Astrocyte of the spinal cord (primary cell): ENCODE measurements around the gene RNF19B.

ENCODE experiments used
- DNase-seq: peaks from one replicate; pipeline ENCODE4 v3.0.0; 2011; ENCODE audit warnings: low read depth, low spot score
- H3K4me3 ChIP-seq: 2 replicates; pipeline ENCODE4 v1.5.1; 2011; ENCODE audit warnings: low read depth, mild to moderate bottlenecking, low read length, moderate library complexity
- in situ Hi-C: cut with HindIII; loops from 2 replicates; pipeline ENCODE4 v1.10.0; 2017; ENCODE audit warnings: low sequenced_read_pairs
- TF ChIP-seq, protein P1 (sequence below): IDR thresholded peaks from 2 replicates; pipeline ENCODE4 v1.5.1; 2012; ENCODE audit warnings: low read depth, mild to moderate bottlenecking, low read length, inconsistent platforms

Gene RNF19B

DNA sequence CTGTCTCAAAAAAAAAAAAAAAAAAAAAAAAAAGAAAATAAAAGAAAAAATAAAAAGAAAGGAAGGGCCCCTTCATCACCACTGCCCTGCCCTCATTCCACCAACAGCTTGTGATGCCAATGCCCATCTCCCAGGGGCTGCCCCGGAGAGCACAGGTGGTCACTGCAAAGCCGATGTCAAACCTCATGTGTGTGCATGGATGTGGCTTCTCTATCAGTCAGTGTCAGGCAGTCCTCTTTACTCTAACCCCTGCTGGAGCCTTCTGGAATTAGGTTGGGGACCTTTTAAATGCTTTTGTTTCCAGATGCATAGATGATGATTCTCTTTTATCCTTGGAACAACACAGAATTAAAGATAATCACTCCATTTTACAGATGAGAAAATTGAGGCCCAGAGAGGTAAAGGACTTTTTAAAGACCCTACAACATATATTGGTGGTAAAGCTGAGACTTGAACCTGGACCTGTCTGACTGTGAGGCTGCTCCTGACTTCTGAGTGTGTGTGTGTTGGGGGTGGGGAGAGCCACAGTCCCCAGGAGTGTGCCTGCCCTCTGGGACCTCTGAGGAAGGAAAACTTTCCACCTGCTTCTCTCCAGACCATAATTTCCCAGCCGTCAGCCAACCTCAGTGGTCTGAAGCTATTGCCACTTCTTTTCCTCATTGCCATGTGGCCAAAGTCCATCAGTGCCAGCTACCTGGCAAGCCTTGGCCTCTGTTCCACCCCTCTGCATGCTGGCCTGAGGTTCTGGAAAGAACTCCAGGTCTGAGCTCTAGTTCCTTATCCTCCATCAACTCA, 60.4 kb downstream of the RNF19B start:
- DNase-seq: no peak
- in situ Hi-C loops: no loop called here
- TF ChIP-seq, protein P1, sequence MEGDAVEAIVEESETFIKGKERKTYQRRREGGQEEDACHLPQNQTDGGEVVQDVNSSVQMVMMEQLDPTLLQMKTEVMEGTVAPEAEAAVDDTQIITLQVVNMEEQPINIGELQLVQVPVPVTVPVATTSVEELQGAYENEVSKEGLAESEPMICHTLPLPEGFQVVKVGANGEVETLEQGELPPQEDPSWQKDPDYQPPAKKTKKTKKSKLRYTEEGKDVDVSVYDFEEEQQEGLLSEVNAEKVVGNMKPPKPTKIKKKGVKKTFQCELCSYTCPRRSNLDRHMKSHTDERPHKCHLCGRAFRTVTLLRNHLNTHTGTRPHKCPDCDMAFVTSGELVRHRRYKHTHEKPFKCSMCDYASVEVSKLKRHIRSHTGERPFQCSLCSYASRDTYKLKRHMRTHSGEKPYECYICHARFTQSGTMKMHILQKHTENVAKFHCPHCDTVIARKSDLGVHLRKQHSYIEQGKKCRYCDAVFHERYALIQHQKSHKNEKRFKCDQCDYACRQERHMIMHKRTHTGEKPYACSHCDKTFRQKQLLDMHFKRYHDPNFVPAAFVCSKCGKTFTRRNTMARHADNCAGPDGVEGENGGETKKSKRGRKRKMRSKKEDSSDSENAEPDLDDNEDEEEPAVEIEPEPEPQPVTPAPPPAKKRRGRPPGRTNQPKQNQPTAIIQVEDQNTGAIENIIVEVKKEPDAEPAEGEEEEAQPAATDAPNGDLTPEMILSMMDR: no peak
- H3K4me3 ChIP-seq: no peak overlapping the region

DNA sequence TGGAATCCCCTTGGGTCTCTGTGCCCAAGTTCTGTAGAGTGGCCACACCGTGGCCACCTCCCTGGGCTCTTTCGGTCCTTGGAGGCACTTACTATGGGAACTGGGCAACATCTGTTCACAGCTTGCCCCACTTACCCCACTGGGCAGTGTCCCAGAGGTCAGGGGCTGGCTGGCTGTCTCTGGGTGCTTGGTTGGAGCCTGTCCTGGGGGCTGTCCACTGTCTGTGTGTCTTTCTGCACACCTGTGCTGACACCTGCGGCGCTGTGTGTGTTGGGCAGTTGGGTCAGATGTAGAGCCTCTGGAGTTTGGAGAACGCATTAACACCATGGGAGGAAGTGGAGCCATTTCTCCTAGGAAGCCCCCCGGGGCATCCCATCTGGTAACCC, 62.1 kb downstream of the RNF19B start:
- no peak for DNase-seq
- TF ChIP-seq, protein P1: no peak
- in situ Hi-C loops: no loop called here
- no peak overlapping the region for H3K4me3 ChIP-seq

DNA sequence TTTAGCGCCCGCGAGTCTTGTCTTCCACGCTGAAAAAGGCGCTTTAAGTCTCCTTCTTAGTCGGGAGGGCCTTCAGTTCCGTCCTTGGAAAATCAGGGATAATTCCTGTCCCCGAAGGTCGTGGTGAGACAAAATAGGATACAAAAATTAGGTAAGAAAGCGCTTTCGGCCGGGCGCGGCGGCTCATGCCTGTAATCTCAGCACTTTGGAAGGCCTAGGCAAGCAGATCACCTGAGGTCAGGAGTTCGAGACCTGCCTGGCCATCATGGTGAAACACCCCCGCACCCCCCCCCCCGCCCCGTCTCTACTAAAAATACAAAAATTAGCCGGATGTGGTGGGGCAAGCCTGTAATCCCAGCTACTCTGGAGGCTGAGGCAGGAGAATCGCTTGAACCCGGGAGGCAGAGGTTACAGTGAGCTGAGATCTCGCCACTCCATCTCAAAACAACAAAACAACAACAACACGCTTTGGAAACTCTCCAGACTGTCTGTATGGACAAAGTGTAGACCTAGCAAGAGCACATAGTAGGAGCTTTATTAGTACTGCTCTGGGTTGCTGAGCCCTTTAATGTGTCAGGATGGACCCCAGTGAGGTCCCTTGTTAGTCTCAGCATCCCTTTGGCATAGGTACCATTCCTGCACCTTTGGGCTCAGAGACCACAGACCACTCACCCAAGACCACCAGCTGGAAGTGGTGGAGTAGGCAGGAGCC, 62.6 kb downstream of the RNF19B start:
- no peak for DNase-seq
- in situ Hi-C loops: no loop called here
- TF ChIP-seq, protein P1: no peak
- peak overlapping the region; percentile 54 for H3K4me3 ChIP-seq

DNA sequence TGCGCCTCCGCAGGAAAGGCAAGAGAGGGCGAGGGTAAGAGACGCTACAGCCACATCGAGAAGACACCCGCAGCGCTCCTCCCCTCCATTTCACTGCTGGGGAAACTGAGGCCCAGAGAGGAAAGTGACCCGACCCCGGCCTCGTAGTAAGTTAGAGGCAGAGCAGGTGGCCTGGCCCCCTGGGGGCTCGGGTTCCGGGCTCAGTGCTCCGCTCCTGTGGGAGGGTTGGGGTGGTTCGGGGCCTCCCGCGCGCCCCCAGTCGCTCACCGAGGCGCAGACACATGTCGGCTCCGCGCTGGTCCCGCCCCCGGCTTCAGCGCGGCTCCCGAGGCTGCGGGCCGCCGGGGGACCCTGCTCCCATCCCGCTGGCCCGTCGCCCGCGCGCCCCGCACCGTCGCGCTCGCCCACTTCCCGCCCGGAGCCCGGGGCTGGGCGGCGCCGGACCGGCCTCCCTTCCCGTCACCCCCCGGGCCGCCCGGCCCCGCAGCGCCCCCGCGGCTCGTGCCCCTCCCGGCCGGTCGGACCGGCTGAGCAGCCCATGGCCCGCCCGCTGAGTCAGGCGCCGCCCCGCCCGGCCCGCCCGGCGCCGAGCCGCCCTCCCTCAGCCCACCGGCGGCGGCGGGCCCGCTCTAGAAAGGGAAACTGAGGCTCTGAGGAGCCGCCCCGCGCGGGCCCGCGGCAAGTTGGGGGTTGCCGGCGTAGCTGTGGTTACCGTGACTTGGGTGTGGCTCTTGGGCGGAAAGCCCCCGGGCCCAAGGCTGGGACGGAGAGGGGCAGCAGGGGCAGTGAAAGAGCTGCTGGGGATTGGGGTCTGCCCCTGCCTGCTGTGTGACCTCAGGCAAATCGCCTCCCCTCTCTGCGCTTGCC, 63.4 kb downstream of the RNF19B start, which contains the start of gene TMEM54:
Gene TMEM54, minus strand, starts transcription at position 434 of the 867 bp plus-strand sequence. Its CDS starts 151 bp downstream, at position 283.
- DNase-seq: no peak
- peak within 1 kb of the TSS; percentile 54 for H3K4me3 ChIP-seq

DNA sequence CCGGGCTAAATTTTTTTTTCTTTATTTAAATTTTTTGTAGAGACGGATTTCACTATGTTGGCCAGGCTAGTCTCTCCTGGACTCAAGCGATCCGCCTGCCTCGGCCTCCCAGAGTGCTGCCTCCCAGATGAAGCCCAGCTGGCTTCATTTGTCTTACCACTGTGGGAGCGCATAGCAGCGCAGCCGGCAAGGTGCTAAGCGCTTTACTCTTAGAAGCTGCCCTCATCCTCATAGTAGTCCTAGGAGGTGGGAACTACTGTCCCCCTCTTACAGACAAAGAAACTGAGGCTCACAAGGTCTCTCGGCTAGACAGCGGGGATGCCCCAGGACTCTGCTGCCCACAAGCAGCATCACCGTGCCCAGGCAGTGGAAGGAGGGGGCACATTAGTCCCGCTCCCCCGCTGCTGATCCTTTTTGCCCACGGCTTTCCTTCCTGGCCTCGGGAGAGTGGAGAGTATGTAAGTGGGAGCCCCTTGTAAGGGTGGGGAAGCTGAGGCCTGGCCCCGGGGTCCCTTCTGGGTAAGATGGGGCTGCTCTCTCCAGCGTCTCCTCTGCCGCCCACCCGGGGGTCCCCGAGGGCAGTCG, 64.1 kb downstream of the RNF19B start:
- TF ChIP-seq, protein P1: no peak
- in situ Hi-C loops: no loop called here
- DNase-seq: no peak
- peak overlapping the region; percentile 54 for H3K4me3 ChIP-seq

More for the DNA sequence above, 63.4 kb downstream of the RNF19B start, which contains the start of gene TMEM54:
- TF ChIP-seq, protein P1: no peak
- in situ Hi-C loops: no loop called here
